ENCODE results near the gene CYS1. TPM values are rescaled to one million over a fixed set of nuclear protein-coding genes. Genes with fewer than 3 reads are reported as not detected.
"Not testable (repeated sequence)": the region's sequence is repeated elsewhere in the genome, so short reads cannot be mapped to it uniquely, and the experiment has no call there.

The CYS1 gene
- total and polyA plus RNA-seq, 5 experiments from 2014 or later = not detected

DNA sequence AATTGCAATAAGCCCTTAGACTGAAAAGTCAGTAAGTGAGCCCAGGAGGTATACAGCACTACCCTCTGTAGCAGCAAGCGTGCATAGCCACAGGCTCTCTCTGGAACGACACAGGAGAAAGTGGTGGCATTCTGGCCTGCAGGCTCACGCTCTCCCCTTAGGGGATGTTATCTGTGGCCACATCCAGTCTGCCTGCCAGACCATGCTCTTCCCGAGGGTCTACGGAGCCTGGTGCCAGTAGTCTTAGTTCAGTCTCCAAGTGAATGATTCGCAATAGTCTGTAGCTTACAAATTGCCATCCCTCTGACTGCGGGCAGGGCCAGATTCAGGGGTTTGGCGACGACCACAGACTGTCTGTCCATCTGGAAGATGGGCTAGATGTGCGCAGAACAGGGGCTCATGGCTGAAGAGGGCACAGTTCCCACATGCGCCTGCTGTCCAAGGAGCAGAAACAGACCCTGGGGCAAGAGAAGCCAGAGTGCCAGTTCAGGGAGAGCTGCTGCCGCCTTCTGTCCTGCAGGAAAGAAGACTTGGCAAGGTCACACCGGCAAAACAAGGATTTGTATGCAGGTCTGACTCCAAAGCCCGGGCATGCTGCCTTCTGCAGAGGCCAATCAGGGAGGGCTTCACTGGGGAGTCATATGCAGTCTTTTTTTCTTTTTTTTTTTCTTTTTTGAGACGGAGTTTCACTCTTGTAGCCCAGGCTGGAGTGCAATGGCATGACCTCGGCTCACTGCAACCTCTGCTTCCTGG is 40.4 kb downstream of the CYS1 start:
- no peaks in the 10 kb centered on the region for H3K36me3 Mint-ChIP-seq

GRCh38 chr2:10038716-10039115 is 41.5 kb downstream of the CYS1 start:
- peaks cover 7 to 39% (median 19%) of the 10 kb centered on the region in 4 donors for H3K4me1 Mint-ChIP-seq
- no peaks in the 10 kb centered on the region for H3K9me3 Mint-ChIP-seq
- no peaks in the 10 kb centered on the region for H3K36me3 Mint-ChIP-seq
- ATAC-seq = no peak
- H3K27me3 Mint-ChIP-seq = no peaks in the 10 kb centered on the region
- H3K4me3 Mint-ChIP-seq = no peak overlapping the region
- POLR2A ChIA-PET = interaction anchor here (1.4 kb wide), 1 partner anchor 10 kb away, joined by 5 read pairs; no protein-coding TSS in a partner anchor
- H3K27ac Mint-ChIP-seq = no peak overlapping the region
- no peak for DNase-seq

More for the DNA sequence above, 40.4 kb downstream of the CYS1 start:
- Mint-ChIP-seq H3K4me1 (peaks cover 10 to 38% (median 26%) of the 10 kb centered on the region in 4 donors), H3K4me3 (peak overlapping the region in 1 of 10 donors; percentile 14), H3K27me3 (no peaks in the 10 kb centered on the region), H3K9me3 (no peaks in the 10 kb centered on the region), H3K27ac (no peak overlapping the region)
- DNase-seq (peak in 1 of 10 donors; percentile 43), ATAC-seq (no peak)
- POLR2A ChIA-PET = no interaction called here

DNA sequence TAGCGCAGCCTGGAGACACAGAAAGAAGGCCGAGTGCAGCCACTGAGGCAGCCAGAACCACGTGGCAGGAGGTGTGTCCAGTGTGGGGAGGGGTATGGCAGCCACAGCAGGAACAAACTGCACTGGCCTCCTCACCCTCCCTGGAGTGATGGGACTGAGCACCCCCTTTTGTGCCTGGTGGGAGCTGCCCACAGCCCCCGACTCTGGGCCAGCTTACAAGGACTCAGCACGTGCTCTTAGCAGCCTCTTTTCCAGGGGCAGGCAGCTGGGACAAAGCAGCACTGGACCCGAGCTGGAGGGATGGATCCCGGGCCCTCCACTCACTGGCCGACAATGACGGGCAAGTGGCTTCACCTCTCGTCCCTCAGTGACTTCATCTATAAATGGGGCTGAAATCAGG is 42.1 kb downstream of the CYS1 start:
- Mint-ChIP-seq H3K36me3 (no peaks in the 10 kb centered on the region), H3K27me3 (no peaks in the 10 kb centered on the region), H3K27ac (no peak overlapping the region), H3K4me1 (peaks cover 7 to 41% (median 19%) of the 10 kb centered on the region in 4 donors), H3K9me3 (no peaks in the 10 kb centered on the region), H3K4me3 (no peak overlapping the region)
- POLR2A ChIA-PET = interaction anchor here (1.4 kb wide), 1 partner anchor 9 kb away, joined by 5 read pairs; no protein-coding TSS in a partner anchor
- ATAC-seq (no peak), DNase-seq (peak in 1 of 10 donors; percentile 6)

DNA sequence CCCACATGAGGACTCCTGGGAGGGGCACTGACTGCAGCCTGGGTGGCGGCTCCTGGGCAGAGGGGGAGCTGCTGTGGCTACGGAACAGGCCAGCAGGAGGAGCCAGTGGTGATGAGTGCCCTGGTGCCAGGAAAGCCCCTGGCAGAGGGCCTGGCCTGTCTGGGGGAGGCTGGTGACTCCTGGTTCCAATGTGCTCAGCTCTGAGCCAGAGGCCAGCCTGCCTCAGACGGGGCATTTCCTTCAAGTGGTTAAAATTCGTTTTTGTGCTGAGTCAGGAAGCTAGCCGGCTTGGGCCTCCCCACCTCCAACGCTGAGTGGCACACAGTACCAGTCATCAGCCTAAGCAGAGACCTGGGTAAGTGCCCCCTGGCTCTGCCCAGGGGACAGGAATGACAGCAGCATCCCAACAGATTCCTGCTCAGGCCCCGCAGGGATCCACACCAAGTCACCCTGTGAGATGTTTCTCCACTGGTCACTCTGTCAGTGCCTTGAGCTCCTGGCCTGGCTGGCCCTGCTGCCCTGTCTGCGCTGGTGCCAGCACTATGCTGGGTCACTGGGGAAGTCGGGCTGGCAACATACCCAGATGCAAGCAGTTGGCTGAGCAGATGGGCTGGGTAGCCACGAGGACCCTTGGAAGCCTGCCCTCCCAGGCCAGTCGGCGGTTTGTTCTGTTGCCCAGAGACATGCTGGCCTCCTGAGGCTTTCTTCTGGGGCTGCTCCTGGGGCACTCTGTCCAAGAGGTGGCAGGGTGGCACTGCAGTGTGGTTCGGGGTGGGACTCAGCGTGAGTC is 43.9 kb downstream of the CYS1 start:
- Mint-ChIP-seq H3K9me3 (no peaks in the 10 kb centered on the region), H3K4me1 (peaks cover under 1 to 36% (median 5%) of the 10 kb centered on the region in 4 donors), H3K4me3 (no peak overlapping the region), H3K27ac (peak overlapping the region in 3 of 10 donors; percentile 24 to 73 (median 60)), H3K36me3 (no peaks in the 10 kb centered on the region), H3K27me3 (no peaks in the 10 kb centered on the region)
- DNase-seq (peak in 9 of 10 donors; percentile 14 to 68 (median 28)), ATAC-seq (peak; percentile 90 to 93)
- POLR2A ChIA-PET = interaction anchor here (0.7 kb wide), 1 partner anchor 21 kb away, joined by 6 read pairs; no protein-coding TSS in a partner anchor

DNA sequence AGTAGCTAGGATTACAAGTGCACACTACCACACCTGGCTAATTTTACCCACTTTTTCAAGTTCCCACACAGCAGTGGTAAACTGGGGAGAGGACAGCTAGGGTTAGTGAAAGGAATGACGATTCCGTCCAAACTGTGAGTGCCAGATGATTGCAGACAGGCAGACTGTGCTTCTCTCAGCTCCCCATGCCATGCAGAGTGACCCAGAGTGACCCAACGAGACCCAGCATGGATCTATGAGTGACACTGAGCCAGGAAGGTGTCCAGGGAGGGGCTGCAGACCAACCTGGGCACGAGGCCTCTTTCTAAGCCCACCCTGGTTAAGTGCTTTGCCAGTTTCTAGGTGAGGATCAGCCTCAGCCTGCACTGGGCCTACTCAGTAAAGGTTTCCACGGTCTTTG is 44.6 kb downstream of the CYS1 start:
- peak overlapping the region in 2 of 10 donors; percentile 49 to 60 for H3K27ac Mint-ChIP-seq
- H3K9me3 Mint-ChIP-seq = no peaks in the 10 kb centered on the region
- H3K4me3 Mint-ChIP-seq = no peak overlapping the region
- DNase-seq = peak in 1 of 10 donors; percentile 10
- H3K36me3 Mint-ChIP-seq = no peaks in the 10 kb centered on the region
- no peaks in the 10 kb centered on the region for H3K27me3 Mint-ChIP-seq
- peaks cover 0 to 38% (median 5%) of the 10 kb centered on the region in 4 donors for H3K4me1 Mint-ChIP-seq
- POLR2A ChIA-PET = no interaction called here
- ATAC-seq = no peak

- Mint-ChIP-seq H3K27ac (peak overlapping the region in 3 of 10 donors; percentile 51 to 86 (median 62)), H3K9me3 (no peaks in the 10 kb centered on the region), H3K36me3 (no peaks in the 10 kb centered on the region), H3K4me3 (no peak overlapping the region), H3K4me1 (peaks cover 5 to 42% (median 11%) of the 10 kb centered on the region in 4 donors), H3K27me3 (no peaks in the 10 kb centered on the region)
- ATAC-seq (no peak), DNase-seq (no peak)
- POLR2A ChIA-PET = no interaction called here
Observed at GRCh38 chr2:10035053-10035422, 45.2 kb downstream of the CYS1 start.

GRCh38 chr2:10034333-10035052 is 45.7 kb downstream of the CYS1 start:
- peak overlapping the region in 2 of 10 donors; percentile 56 to 86 for H3K27ac Mint-ChIP-seq
- peak overlapping the region in 1 of 10 donors; percentile 2 for H3K4me3 Mint-ChIP-seq
- POLR2A ChIA-PET = interaction anchor here (1.0 kb wide), 1 partner anchor 9 kb away, joined by 3 read pairs; the partner anchor contains the start of gene KLF11

GRCh38 chr2:10033251-10034006 is 46.8 kb downstream of the CYS1 start:
- peak in 1 of 10 donors; percentile 63 for DNase-seq
- Mint-ChIP-seq H3K27me3 (no peaks in the 10 kb centered on the region), H3K4me1 (peaks cover 11 to 56% (median 27%) of the 10 kb centered on the region in 4 donors)

More at GRCh38 chr2:10034333-10035052, 45.7 kb downstream of the CYS1 start:
- Mint-ChIP-seq H3K27me3 (no peaks in the 10 kb centered on the region), H3K36me3 (no peaks in the 10 kb centered on the region), H3K4me1 (peaks cover 9 to 47% (median 16%) of the 10 kb centered on the region in 4 donors), H3K9me3 (no peaks in the 10 kb centered on the region)
- DNase-seq (no peak), ATAC-seq (no peak)

GRCh38 chr2:10032746-10033105 is 47.5 kb downstream of the CYS1 start:
- no peaks in the 10 kb centered on the region for H3K9me3 Mint-ChIP-seq
- no peak overlapping the region for H3K27ac Mint-ChIP-seq
- no peaks in the 10 kb centered on the region for H3K27me3 Mint-ChIP-seq
- no peak overlapping the region for H3K4me3 Mint-ChIP-seq
- no peak for DNase-seq
- H3K4me1 Mint-ChIP-seq = peaks cover 14 to 61% (median 31%) of the 10 kb centered on the region in 4 donors
- no peak for ATAC-seq
- H3K36me3 Mint-ChIP-seq = no peaks in the 10 kb centered on the region
- POLR2A ChIA-PET = interaction anchor here (1.2 kb wide), 1 partner anchor 10 kb away, joined by 3 read pairs; no protein-coding TSS in a partner anchor

More at GRCh38 chr2:10033251-10034006, 46.8 kb downstream of the CYS1 start:
- no peaks in the 10 kb centered on the region for H3K9me3 Mint-ChIP-seq
- no peaks in the 10 kb centered on the region for H3K36me3 Mint-ChIP-seq
- no peak for ATAC-seq
- POLR2A ChIA-PET = interaction anchor here (1.0 to 1.2 kb wide), 2 partner anchors 9 to 10 kb away, joined by 3 read pairs; partner anchors contain the start of gene KLF11
- H3K4me3 Mint-ChIP-seq = no peak overlapping the region
- peak overlapping the region in 1 of 10 donors; percentile 73 for H3K27ac Mint-ChIP-seq

GRCh38 chr2:10031886-10032745 is 48.1 kb downstream of the CYS1 start:
- Mint-ChIP-seq H3K36me3 (no peaks in the 10 kb centered on the region), H3K9me3 (no peaks in the 10 kb centered on the region), H3K4me1 (peaks cover 16 to 66% (median 33%) of the 10 kb centered on the region in 4 donors), H3K27me3 (no peaks in the 10 kb centered on the region), H3K27ac (peak overlapping the region in 4 of 10 donors; percentile 14 to 65 (median 28)), H3K4me3 (no peak overlapping the region)
- peak in 1 of 10 donors; percentile 24 for DNase-seq
- no peak for ATAC-seq
- POLR2A ChIA-PET = interaction anchor here (6.1 kb wide), 1 partner anchor 11 kb away, joined by 53 read pairs; the partner anchor contains the start of gene KLF11

GRCh38 chr2:10030798-10031197 is 49.4 kb downstream of the CYS1 start:
- not testable (repeated sequence) for H3K9me3 Mint-ChIP-seq

More at GRCh38 chr2:10030798-10031197, 49.4 kb downstream of the CYS1 start:
- Mint-ChIP-seq H3K4me3 (peak overlapping the region in 1 of 10 donors; percentile 76), H3K27ac (peak overlapping the region in 1 of 10 donors; percentile 92), H3K4me1 (peaks cover 18 to 64% (median 33%) of the 10 kb centered on the region in 4 donors)
- not testable (repeated sequence) for H3K27me3 Mint-ChIP-seq, H3K36me3 Mint-ChIP-seq, ATAC-seq
- DNase-seq = peak in 1 of 10 donors; percentile 13
- POLR2A ChIA-PET = interaction anchor here (6.1 kb wide), 1 partner anchor 13 kb away, joined by 53 read pairs; the partner anchor contains the start of gene KLF11
